ENCODE data around the gene CYB5B. TPM values are rescaled to one million over a fixed set of nuclear protein-coding genes. Genes with fewer than 3 reads are reported as not detected.

Gene CYB5B
- total RNA-seq, 1 donor, result 67.7 TPM

- Histone ChIP-seq H3K4me2 (ENCODE audit: insufficient read depth, low read length) (peak overlapping the region; percentile 74), H3K27me3 (ENCODE audit: insufficient read depth, low read length) (peaks cover 3% of the 10 kb centered on the region), H3K36me3 (ENCODE audit: insufficient read depth, low read length) (no peaks in the 10 kb centered on the region), H4K20me1 (ENCODE audit: insufficient read depth, low read length) (no peaks in the 10 kb centered on the region), H3K27ac (ENCODE audit: low read depth, low read length) (peak overlapping the region; percentile 87), H3K4me1 (ENCODE audit: insufficient read depth, low read length) (peaks cover 20% of the 10 kb centered on the region), H3K79me2 (ENCODE audit: insufficient read depth, low read length) (no peaks in the 10 kb centered on the region), H2AFZ (ENCODE audit: low read length) (peak overlapping the region; percentile 36), H3K4me3 (ENCODE audit: insufficient read depth, low read length) (peak overlapping the region; percentile 46), H3K9me3 (ENCODE audit: low read depth, low read length) (no peaks in the 10 kb centered on the region)
- TF ChIP-seq, protein P1, sequence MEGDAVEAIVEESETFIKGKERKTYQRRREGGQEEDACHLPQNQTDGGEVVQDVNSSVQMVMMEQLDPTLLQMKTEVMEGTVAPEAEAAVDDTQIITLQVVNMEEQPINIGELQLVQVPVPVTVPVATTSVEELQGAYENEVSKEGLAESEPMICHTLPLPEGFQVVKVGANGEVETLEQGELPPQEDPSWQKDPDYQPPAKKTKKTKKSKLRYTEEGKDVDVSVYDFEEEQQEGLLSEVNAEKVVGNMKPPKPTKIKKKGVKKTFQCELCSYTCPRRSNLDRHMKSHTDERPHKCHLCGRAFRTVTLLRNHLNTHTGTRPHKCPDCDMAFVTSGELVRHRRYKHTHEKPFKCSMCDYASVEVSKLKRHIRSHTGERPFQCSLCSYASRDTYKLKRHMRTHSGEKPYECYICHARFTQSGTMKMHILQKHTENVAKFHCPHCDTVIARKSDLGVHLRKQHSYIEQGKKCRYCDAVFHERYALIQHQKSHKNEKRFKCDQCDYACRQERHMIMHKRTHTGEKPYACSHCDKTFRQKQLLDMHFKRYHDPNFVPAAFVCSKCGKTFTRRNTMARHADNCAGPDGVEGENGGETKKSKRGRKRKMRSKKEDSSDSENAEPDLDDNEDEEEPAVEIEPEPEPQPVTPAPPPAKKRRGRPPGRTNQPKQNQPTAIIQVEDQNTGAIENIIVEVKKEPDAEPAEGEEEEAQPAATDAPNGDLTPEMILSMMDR (IDR thresholded peaks at IDR 0.05; ENCODE audit: extremely low read depth, low read depth, low read length), result peak; percentile 71
- no peak for DNase-seq (ENCODE audit: insufficient read length, low spot score, missing footprints)
Measured at GRCh38 chr16:69396187-69397061, 28.0 kb upstream of the CYB5B start.

DNA sequence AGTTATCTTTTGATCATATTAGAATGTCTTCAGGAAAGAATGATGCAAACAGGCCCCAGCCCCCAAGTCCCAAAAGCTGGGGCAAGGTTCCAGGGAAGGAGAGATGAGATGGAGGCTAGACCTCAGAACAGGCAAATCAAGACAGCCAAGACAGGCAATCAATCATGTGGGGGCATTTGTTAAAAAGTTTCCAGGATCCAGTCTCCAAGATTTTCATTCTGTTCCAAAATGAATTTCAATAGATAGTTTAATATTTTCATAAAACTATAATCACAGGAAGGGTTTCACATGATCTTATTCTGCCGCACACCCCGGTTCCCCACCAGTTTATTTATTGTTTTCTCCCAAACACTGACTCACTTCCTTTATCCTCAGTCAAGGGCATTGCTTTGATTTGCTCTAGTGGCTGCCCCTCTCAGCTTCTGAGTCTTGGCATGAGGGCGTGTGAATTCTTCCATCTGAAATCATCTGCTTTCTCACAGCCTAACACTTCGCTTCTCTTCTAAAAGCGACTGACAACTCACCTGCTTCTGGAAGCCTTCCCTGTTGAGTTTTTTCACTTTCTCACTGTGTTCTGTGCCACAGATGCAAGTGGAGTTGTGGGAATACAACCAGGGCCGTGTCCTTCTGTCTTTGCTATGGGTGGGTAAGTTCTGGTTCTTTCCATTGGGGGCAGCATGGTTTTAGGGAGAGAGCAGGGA lies 26.4 kb upstream of the CYB5B start:
- TF ChIP-seq, protein P1 (IDR thresholded peaks at IDR 0.05; ENCODE audit: extremely low read depth, low read depth, low read length), result peak; percentile 77
- Histone ChIP-seq H4K20me1 (ENCODE audit: insufficient read depth, low read length) (no peaks in the 10 kb centered on the region), H2AFZ (ENCODE audit: low read length) (peak overlapping the region; percentile 21), H3K27me3 (ENCODE audit: insufficient read depth, low read length) (no peaks in the 10 kb centered on the region), H3K9me3 (ENCODE audit: low read depth, low read length) (no peaks in the 10 kb centered on the region), H3K4me2 (ENCODE audit: insufficient read depth, low read length) (peak overlapping the region; percentile 8), H3K36me3 (ENCODE audit: insufficient read depth, low read length) (no peaks in the 10 kb centered on the region), H3K4me1 (ENCODE audit: insufficient read depth, low read length) (peaks cover 20% of the 10 kb centered on the region), H3K27ac (ENCODE audit: low read depth, low read length) (peak overlapping the region; percentile 7), H3K79me2 (ENCODE audit: insufficient read depth, low read length) (no peaks in the 10 kb centered on the region), H3K4me3 (ENCODE audit: insufficient read depth, low read length) (no peak overlapping the region)
- peak; percentile 37 for DNase-seq (ENCODE audit: insufficient read length, low spot score, missing footprints)

DNA sequence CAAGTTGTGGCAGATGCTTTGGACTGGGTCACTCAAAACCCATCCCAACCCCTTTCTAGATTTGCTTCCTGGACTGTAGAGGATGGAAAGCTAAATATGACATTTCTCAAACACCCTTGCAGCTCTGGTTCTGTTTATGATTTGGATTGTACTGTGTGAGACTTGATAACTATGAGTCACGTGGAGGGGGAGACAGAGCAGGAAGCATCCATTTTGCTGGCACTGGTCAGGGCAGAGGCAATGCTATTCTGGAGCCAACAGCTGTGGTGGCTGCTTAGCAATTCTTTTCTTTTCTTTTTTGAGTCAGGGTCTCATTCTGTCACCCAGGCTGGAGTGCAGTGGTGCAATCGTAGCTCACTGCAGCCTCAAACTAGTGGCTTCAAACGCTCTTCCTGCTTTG lies 25.1 kb upstream of the CYB5B start:
- H3K4me2 ChIP-seq (ENCODE audit: insufficient read depth, low read length), result no peak overlapping the region
- H3K79me2 ChIP-seq (ENCODE audit: insufficient read depth, low read length), result no peaks in the 10 kb centered on the region
- H3K4me1 ChIP-seq (ENCODE audit: insufficient read depth, low read length), result peaks cover 27% of the 10 kb centered on the region
- TF ChIP-seq, protein P1 (IDR thresholded peaks at IDR 0.05; ENCODE audit: extremely low read depth, low read depth, low read length), result no peak
- no peaks in the 10 kb centered on the region for H4K20me1 ChIP-seq (ENCODE audit: insufficient read depth, low read length)
- H3K27ac ChIP-seq (ENCODE audit: low read depth, low read length), result no peak overlapping the region
- no peak for DNase-seq (ENCODE audit: insufficient read length, low spot score, missing footprints)
- H3K4me3 ChIP-seq (ENCODE audit: insufficient read depth, low read length), result no peak overlapping the region
- H3K9me3 ChIP-seq (ENCODE audit: low read depth, low read length), result no peaks in the 10 kb centered on the region
- no peaks in the 10 kb centered on the region for H3K36me3 ChIP-seq (ENCODE audit: insufficient read depth, low read length)
- H3K27me3 ChIP-seq (ENCODE audit: insufficient read depth, low read length), result no peaks in the 10 kb centered on the region
- peak overlapping the region; percentile 1 for H2AFZ ChIP-seq (ENCODE audit: low read length)

- H3K36me3 ChIP-seq (ENCODE audit: insufficient read depth, low read length), result no peaks in the 10 kb centered on the region
- no peaks in the 10 kb centered on the region for H3K79me2 ChIP-seq (ENCODE audit: insufficient read depth, low read length)
- no peak overlapping the region for H2AFZ ChIP-seq (ENCODE audit: low read length)
- H3K9me3 ChIP-seq (ENCODE audit: low read depth, low read length), result no peaks in the 10 kb centered on the region
- no peaks in the 10 kb centered on the region for H4K20me1 ChIP-seq (ENCODE audit: insufficient read depth, low read length)
- H3K27ac ChIP-seq (ENCODE audit: low read depth, low read length), result no peak overlapping the region
- peaks cover 20% of the 10 kb centered on the region for H3K4me1 ChIP-seq (ENCODE audit: insufficient read depth, low read length)
- H3K4me2 ChIP-seq (ENCODE audit: insufficient read depth, low read length), result no peak overlapping the region
- no peak overlapping the region for H3K4me3 ChIP-seq (ENCODE audit: insufficient read depth, low read length)
- H3K27me3 ChIP-seq (ENCODE audit: insufficient read depth, low read length), result no peaks in the 10 kb centered on the region
- TF ChIP-seq, protein P1 (IDR thresholded peaks at IDR 0.05; ENCODE audit: extremely low read depth, low read depth, low read length), result no peak
- no peak for DNase-seq (ENCODE audit: insufficient read length, low spot score, missing footprints)
Measured at GRCh38 chr16:69402439-69402838, 22.0 kb upstream of the CYB5B start.
